Tibial nerve (tissue), 4 donors: Measurements from ENCODE around the gene FYB1. TPM values are rescaled to one million over a fixed set of nuclear protein-coding genes. Genes with fewer than 3 reads are reported as not detected.

Experiments
- DNase-seq, 2 donors: peaks; one replicate each; pipeline ENCODE4 v3.0.0-alpha.2; 2019; ENCODE audit warnings: low spot score in 2 of 2
- H3K27ac ChIP-seq, 4 donors: fragments of 200-600 bp; sonication (generic) in 3 of 4; one replicate each; pipeline ENCODE4 v1.5.1; 2017 to 2019; ENCODE audit warnings: mild to moderate bottlenecking in 1 of 4
- H3K27me3 ChIP-seq, 2 donors: fragments of 200-600 bp; sonication (generic) in 1 of 2; one replicate each; pipeline versions ENCODE4 v1.5.1 to v1.6.0; 2017 to 2019
- H3K36me3 ChIP-seq, 3 donors: fragments of 200-600 bp; sonication (generic); one replicate each; pipeline ENCODE4 v1.5.1; 2018 to 2019
- H3K4me1 ChIP-seq, 4 donors: fragments of 200-600 bp; sonication (generic) in 3 of 4; one replicate each; pipeline ENCODE4 v1.5.1; 2017 to 2019
- H3K4me3 ChIP-seq, 4 donors: fragments of 200-600 bp; sonication (generic) in 3 of 4; one replicate each; pipeline ENCODE4 v1.5.1; 2017 to 2019; ENCODE audit warnings: mild to moderate bottlenecking in 1 of 4, moderate library complexity in 1 of 4
- H3K9me3 ChIP-seq, 4 donors: fragments of 200-600 bp; sonication (generic) in 3 of 4; one replicate each; pipeline ENCODE4 v1.5.1; 2017 to 2019
- CTCF ChIP-seq, 5 experiments: fragments of 200-600 bp in 3 of 5; fragments of 450-650 bp in 2 of 5; sonication (generic) in 3 of 5; IDR thresholded peaks; one replicate each; pipeline ENCODE4 v1.5.1; 2016 to 2019; ENCODE audit warnings: antibody characterized with exemption in 5 of 5, mild to moderate bottlenecking in 3 of 5, moderate library complexity in 2 of 5
- EP300 ChIP-seq, 2 donors: sonication (generic); formaldehyde crosslinking; IDR thresholded peaks; one replicate each; pipeline ENCODE4 v1.6.1; 2017; ENCODE audit warnings: antibody characterized with exemption in 2 of 2, mild to moderate bottlenecking in 1 of 2
- POLR2A ChIP-seq, 2 donors: fragments of 450-650 bp; IDR thresholded peaks; one replicate each; pipeline ENCODE4 v1.6.1; 2017; ENCODE audit warnings: antibody characterized with exemption in 2 of 2, mild to moderate bottlenecking in 2 of 2, moderate library complexity in 2 of 2
- WGBS, 2 donors: methylation state at CpG; one replicate each; pipeline ENCODE4 v1.1.5; 2018; 5-methylcytosine and 5-hydroxymethylcytosine counted together
- total RNA-seq, 4 donors: library from RNA; depleted of rRNA; stranded (reverse); fragments of >200 nt; gene quantifications; one replicate each; pipeline ENCODE4 v1.1.0, GENCODE V29; 2016

FYB1 gene
- total RNA-seq, 4 donors from 2014 or later = 6.7 to 25.1 (median 16.3) TPM

GRCh38 chr5:39260095-39260494, 40.7 kb upstream of the FYB1 start:
- TF ChIP-seq POLR2A (IDR thresholded peaks at IDR 0.05) = no peak
- TF ChIP-seq EP300 (IDR thresholded peaks at IDR 0.05) = no peak
- TF ChIP-seq CTCF (IDR thresholded peaks at IDR 0.05) = no peak
- H3K27ac ChIP-seq = no peak overlapping the region

GRCh38 chr5:39257554-39257953, 38.2 kb upstream of the FYB1 start:
- Histone ChIP-seq H3K4me1 (no peaks in the 10 kb centered on the region), H3K4me3 (no peak overlapping the region), H3K36me3 (no peaks in the 10 kb centered on the region), H3K9me3 (no peaks in the 10 kb centered on the region), H3K27ac (no peak overlapping the region), H3K27me3 (no peaks in the 10 kb centered on the region)
- no peak for DNase-seq
- TF ChIP-seq CTCF (IDR thresholded peaks at IDR 0.05) = no peak
- TF ChIP-seq POLR2A (IDR thresholded peaks at IDR 0.05) = no peak
- TF ChIP-seq EP300 (IDR thresholded peaks at IDR 0.05) = no peak
- WGBS, 2 donors = 94 to 100% methylated on average over 3 of the region's 3 CpGs

More at GRCh38 chr5:39260095-39260494, 40.7 kb upstream of the FYB1 start:
- Histone ChIP-seq H3K4me1 (no peaks in the 10 kb centered on the region), H3K4me3 (no peak overlapping the region), H3K9me3 (no peaks in the 10 kb centered on the region), H3K36me3 (no peaks in the 10 kb centered on the region), H3K27me3 (no peaks in the 10 kb centered on the region)
- DNase-seq = no peak

GRCh38 chr5:39256477-39257235, 37.3 kb upstream of the FYB1 start:
- 45 to 51% methylated on average over 4 of the region's 4 CpGs for WGBS, 2 donors
- Histone ChIP-seq H3K4me3 (no peak overlapping the region), H3K27ac (no peak overlapping the region)

GRCh38 chr5:39255406-39255805, 36.0 kb upstream of the FYB1 start:
- WGBS, 2 donors = 94% methylated on average over 2 of the region's 2 CpGs
- no peaks in the 10 kb centered on the region for H3K9me3 ChIP-seq
- TF ChIP-seq POLR2A (IDR thresholded peaks at IDR 0.05) (no peak), EP300 (IDR thresholded peaks at IDR 0.05) (no peak), CTCF (IDR thresholded peaks at IDR 0.05) (no peak)
- H3K4me1 ChIP-seq = no peaks in the 10 kb centered on the region
- no peak overlapping the region for H3K4me3 ChIP-seq
- H3K36me3 ChIP-seq = no peaks in the 10 kb centered on the region
- DNase-seq = no peak
- no peak overlapping the region for H3K27ac ChIP-seq
- H3K27me3 ChIP-seq = no peaks in the 10 kb centered on the region

More at GRCh38 chr5:39256477-39257235, 37.3 kb upstream of the FYB1 start:
- no peaks in the 10 kb centered on the region for H3K9me3 ChIP-seq
- TF ChIP-seq EP300 (IDR thresholded peaks at IDR 0.05) (no peak), POLR2A (IDR thresholded peaks at IDR 0.05) (no peak), CTCF (IDR thresholded peaks at IDR 0.05) (no peak)
- H3K27me3 ChIP-seq = no peaks in the 10 kb centered on the region
- DNase-seq = no peak
- no peaks in the 10 kb centered on the region for H3K36me3 ChIP-seq
- no peaks in the 10 kb centered on the region for H3K4me1 ChIP-seq

GRCh38 chr5:39254671-39255070, 35.3 kb upstream of the FYB1 start:
- TF ChIP-seq EP300 (IDR thresholded peaks at IDR 0.05) (no peak), CTCF (IDR thresholded peaks at IDR 0.05) (no peak), POLR2A (IDR thresholded peaks at IDR 0.05) (no peak)
- Histone ChIP-seq H3K9me3 (no peaks in the 10 kb centered on the region), H3K4me1 (no peaks in the 10 kb centered on the region), H3K4me3 (no peak overlapping the region), H3K36me3 (no peaks in the 10 kb centered on the region), H3K27ac (no peak overlapping the region), H3K27me3 (no peaks in the 10 kb centered on the region)
- no peak for DNase-seq
